Measurements from ENCODE around the gene OR1K1.
A peak's percentile ranks its signal among the peaks of the same experiment; 100 is the strongest.

The OR1K1 gene

DNA sequence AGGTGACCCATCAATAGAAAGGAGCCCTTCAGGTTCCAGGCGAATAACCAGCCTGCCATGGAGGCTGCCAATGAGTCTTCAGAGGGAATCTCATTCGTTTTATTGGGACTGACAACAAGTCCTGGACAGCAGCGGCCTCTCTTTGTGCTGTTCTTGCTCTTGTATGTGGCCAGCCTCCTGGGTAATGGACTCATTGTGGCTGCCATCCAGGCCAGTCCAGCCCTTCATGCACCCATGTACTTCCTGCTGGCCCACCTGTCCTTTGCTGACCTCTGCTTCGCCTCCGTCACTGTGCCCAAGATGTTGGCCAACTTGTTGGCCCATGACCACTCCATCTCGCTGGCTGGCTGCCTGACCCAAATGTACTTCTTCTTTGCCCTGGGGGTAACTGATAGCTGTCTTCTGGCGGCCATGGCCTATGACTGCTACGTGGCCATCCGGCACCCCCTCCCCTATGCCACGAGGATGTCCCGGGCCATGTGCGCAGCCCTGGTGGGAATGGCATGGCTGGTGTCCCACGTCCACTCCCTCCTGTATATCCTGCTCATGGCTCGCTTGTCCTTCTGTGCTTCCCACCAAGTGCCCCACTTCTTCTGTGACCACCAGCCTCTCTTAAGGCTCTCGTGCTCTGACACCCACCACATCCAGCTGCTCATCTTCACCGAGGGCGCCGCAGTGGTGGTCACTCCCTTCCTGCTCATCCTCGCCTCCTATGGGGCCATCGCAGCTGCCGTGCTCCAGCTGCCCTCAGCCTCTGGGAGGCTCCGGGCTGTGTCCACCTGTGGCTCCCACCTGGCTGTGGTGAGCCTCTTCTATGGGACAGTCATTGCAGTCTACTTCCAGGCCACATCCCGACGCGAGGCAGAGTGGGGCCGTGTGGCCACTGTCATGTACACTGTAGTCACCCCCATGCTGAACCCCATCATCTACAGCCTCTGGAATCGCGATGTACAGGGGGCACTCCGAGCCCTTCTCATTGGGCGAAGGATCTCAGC is at the start of gene OR1K1:
TSS of gene OR1K1 (plus strand) at position 58 of the 995 bp plus-strand sequence. CDS start at position 58, 0 bp downstream.
- Mint-ChIP-seq H3K4me3 (no peak within 1 kb of the TSS), H3K27ac (peak within 1 kb of the TSS; percentile 26), H3K36me3 (peaks cover 6% of the 10 kb centered on the region)

DNA sequence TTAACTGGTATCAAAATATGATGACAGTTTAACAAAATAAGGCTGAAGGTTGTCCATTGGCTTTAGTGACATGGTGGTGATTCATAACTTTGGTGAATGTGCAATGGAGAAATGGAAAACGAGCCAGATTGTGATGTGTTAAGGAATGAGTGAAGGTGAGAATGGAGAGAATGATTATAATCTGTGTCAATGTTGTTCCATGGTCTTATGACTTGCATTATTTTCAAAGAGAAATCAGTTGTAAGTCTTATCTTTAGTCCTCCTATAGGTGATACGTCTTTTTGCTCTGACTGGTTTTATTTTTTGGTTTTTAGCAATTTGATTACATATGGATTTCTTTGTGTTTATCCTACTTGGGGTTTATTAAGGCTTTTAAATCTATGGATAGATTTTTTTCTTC is 45.1 kb upstream of the OR1K1 start:
- Mint-ChIP-seq H3K4me1 (no peaks in the 10 kb centered on the region), H3K27ac (no peak overlapping the region), H3K36me3 (no peaks in the 10 kb centered on the region), H3K9me3 (peaks cover 15% of the 10 kb centered on the region), H3K4me3 (no peak overlapping the region)
- DNase-seq (ENCODE audit: low spot score in 2 of 2) (no peak), ATAC-seq (no peak)

More for the DNA sequence above, at the start of gene OR1K1:
- Mint-ChIP-seq H3K4me1 (peaks cover 6% of the 10 kb centered on the region), H3K9me3 (peaks cover under 1% of the 10 kb centered on the region)
- ATAC-seq (no peak), DNase-seq (ENCODE audit: low spot score in 2 of 2) (no peak)

- H3K4me1 Mint-ChIP-seq, result no peaks in the 10 kb centered on the region
- peaks cover 29% of the 10 kb centered on the region for H3K9me3 Mint-ChIP-seq
- no peak overlapping the region for H3K4me3 Mint-ChIP-seq
- DNase-seq (ENCODE audit: low spot score in 2 of 2), result no peak
- no peak for ATAC-seq
- H3K27ac Mint-ChIP-seq, result no peak overlapping the region
- no peaks in the 10 kb centered on the region for H3K36me3 Mint-ChIP-seq
Measured at GRCh38 chr9:122767817-122768216, 32.1 kb upstream of the OR1K1 start.

DNA sequence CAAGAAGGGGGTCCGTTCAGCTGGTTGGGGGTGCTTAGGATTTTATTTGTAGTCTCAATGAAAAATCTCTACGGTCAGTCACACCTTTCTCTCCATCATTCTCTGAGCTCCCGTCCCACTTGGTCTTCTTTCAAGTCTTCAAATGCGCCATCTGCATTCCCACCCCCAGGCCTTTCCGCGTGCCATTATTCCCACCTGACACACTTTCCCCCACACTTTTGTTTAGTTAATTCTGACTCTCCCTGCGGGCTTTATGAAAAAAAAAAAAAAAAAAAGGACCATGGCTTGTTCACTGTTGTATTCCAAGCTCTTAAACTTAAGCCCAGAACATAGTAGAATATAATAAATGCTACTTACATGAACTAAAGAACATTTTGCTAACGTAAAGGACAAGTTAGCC is 22.9 kb upstream of the OR1K1 start:
- ATAC-seq (no peak), DNase-seq (ENCODE audit: low spot score in 2 of 2) (no peak)
- H3K36me3 Mint-ChIP-seq, result no peaks in the 10 kb centered on the region
- H3K9me3 Mint-ChIP-seq, result peaks cover 4% of the 10 kb centered on the region
- H3K4me1 Mint-ChIP-seq, result no peaks in the 10 kb centered on the region
- no peak overlapping the region for H3K4me3 Mint-ChIP-seq
- H3K27ac Mint-ChIP-seq, result no peak overlapping the region

DNA sequence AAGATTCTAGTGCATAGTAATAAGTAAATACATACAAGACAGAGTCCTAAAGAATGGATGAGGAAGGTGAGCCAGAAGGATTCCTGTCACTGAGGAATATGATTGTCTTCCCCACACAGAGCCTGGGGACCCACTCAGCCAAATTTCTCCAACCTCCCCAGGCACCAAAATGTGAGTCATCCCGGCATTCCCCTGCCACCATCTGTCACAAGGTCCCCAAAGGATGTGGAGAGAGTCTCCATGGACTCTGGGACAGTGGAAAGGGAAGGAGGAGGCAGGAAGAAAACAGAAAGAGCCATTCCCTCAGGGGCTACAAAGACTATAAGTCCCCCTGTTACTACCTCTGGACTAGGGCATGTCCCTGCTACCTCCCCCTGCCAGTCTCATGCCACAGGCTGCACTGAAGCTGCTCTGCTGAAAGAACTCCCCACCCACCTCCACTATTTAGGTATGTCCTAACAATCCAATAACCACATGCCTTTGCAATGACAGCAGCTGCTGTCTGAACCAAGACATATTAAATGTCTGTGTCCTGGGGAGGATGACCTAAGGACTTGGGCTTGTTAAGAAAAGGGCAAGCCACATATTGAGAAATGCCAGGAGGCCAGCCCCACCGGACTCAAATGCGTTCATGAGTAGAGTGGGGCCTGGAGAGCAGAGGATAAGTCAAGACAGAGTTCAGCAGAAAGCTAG is 21.8 kb upstream of the OR1K1 start:
- H3K36me3 Mint-ChIP-seq, result no peaks in the 10 kb centered on the region
- H3K9me3 Mint-ChIP-seq, result no peaks in the 10 kb centered on the region
- H3K4me1 Mint-ChIP-seq, result no peaks in the 10 kb centered on the region
- no peak for ATAC-seq
- no peak for DNase-seq (ENCODE audit: low spot score in 2 of 2)
- no peak overlapping the region for H3K27ac Mint-ChIP-seq
- no peak overlapping the region for H3K4me3 Mint-ChIP-seq

GRCh38 chr9:122779181-122779580 is 20.7 kb upstream of the OR1K1 start:
- Mint-ChIP-seq H3K4me1 (no peaks in the 10 kb centered on the region), H3K36me3 (no peaks in the 10 kb centered on the region), H3K27ac (no peak overlapping the region), H3K4me3 (no peak overlapping the region), H3K9me3 (no peaks in the 10 kb centered on the region)
- no peak for ATAC-seq
- no peak for DNase-seq (ENCODE audit: low spot score in 2 of 2)

DNA sequence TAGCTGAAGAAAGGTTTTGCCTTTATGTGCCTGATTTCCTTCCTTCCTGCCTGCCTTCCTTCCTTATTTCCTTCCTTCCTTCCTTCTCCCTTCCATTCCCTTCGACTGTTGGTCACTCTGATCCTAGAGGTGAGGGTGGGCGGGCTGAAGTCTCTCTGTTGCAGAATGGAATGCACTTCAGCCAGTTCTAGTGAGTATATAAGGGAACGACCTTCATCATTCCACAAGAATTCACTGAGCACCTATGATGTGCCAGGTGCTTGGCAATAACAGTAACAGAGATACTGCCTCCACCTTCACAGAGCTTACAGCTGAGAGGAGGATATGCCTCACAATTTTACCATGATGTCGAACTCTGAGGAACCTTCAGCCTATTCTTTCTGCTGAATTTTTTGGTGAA is 19.9 kb upstream of the OR1K1 start:
- H3K36me3 Mint-ChIP-seq, result no peaks in the 10 kb centered on the region
- H3K27ac Mint-ChIP-seq, result no peak overlapping the region
- no peaks in the 10 kb centered on the region for H3K9me3 Mint-ChIP-seq
- H3K4me3 Mint-ChIP-seq, result no peak overlapping the region
- ATAC-seq (no peak), DNase-seq (ENCODE audit: low spot score in 2 of 2) (no peak)
- no peaks in the 10 kb centered on the region for H3K4me1 Mint-ChIP-seq

GRCh38 chr9:122781671-122782070 is 18.3 kb upstream of the OR1K1 start:
- Mint-ChIP-seq H3K27ac (no peak overlapping the region), H3K4me1 (no peaks in the 10 kb centered on the region), H3K4me3 (no peak overlapping the region), H3K36me3 (no peaks in the 10 kb centered on the region), H3K9me3 (no peaks in the 10 kb centered on the region)
- DNase-seq (ENCODE audit: low spot score in 2 of 2) (no peak), ATAC-seq (no peak)

DNA sequence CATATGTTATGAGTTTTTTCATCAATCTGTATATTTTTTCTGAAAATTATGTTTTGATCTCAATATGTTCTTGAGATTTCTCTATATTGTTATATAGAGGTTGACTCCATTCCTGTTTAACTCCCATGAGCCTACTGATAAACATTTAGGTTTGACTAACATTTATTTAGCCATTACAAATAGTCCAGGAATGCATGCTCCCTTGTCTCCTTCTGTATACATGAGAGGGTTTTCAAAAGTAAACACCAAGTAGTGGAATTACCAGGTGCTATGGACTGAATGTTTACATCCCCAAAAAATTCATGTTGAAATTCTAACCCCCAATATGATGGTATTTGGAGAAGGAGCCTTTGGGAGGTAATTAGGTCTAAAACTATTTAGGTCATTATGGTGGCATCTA is 14.7 kb upstream of the OR1K1 start:
- no peak for DNase-seq (ENCODE audit: low spot score in 2 of 2)
- no peaks in the 10 kb centered on the region for H3K9me3 Mint-ChIP-seq
- H3K4me1 Mint-ChIP-seq, result no peaks in the 10 kb centered on the region
- no peaks in the 10 kb centered on the region for H3K36me3 Mint-ChIP-seq
- no peak overlapping the region for H3K27ac Mint-ChIP-seq
- no peak overlapping the region for H3K4me3 Mint-ChIP-seq
- ATAC-seq, result no peak

DNA sequence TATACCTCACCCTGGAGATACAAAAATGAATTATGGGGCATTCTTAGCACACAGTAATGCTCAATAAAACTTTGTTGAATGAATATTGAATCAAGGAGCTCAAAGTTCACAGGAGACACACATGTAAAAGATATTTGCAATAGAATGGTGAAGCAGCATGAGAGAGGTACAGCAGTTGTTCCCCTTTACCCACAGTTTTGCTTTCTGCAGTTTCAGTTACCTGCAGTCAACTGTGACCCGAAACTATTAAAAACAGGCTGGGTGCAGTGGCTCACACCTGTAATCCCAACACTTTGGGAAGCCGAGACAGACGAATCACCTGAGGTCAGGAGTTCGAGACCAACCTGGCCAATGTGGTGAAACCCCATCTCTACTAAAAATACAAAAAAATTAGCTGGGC is 13.6 kb upstream of the OR1K1 start:
- ATAC-seq (no peak), DNase-seq (ENCODE audit: low spot score in 2 of 2) (no peak)
- Mint-ChIP-seq H3K4me1 (no peaks in the 10 kb centered on the region), H3K4me3 (no peak overlapping the region), H3K36me3 (no peaks in the 10 kb centered on the region), H3K9me3 (no peaks in the 10 kb centered on the region), H3K27ac (no peak overlapping the region)

DNA sequence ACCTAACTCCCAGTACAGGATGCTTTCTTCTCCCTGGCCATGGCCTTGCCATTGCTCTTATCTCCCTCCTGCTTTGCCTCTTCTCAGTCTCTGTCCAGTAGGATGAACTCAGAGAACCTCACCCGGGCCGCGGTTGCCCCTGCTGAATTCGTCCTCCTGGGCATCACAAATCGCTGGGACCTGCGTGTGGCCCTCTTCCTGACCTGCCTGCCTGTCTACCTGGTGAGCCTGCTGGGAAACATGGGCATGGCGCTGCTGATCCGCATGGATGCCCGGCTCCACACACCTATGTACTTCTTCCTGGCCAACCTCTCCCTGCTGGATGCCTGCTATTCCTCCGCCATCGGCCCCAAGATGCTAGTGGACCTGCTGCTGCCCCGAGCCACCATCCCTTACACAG is 11.1 kb upstream of the OR1K1 start, which contains the start of gene OR5C1:
TSS of gene OR5C1 (plus strand) at position 103 of the 400 bp plus-strand sequence. CDS start at position 103, 0 bp downstream.
- ATAC-seq, result no peak
- Mint-ChIP-seq H3K36me3 (no peaks in the 10 kb centered on the region), H3K4me3 (no peak within 1 kb of the TSS), H3K4me1 (no peaks in the 10 kb centered on the region), H3K27ac (no peak within 1 kb of the TSS), H3K9me3 (no peaks in the 10 kb centered on the region)
- no peak for DNase-seq (ENCODE audit: low spot score in 2 of 2)

- ATAC-seq, result no peak
- DNase-seq (ENCODE audit: low spot score in 2 of 2), result no peak
- H3K36me3 Mint-ChIP-seq, result no peaks in the 10 kb centered on the region
- H3K4me1 Mint-ChIP-seq, result no peaks in the 10 kb centered on the region
- H3K9me3 Mint-ChIP-seq, result no peaks in the 10 kb centered on the region
- no peak overlapping the region for H3K4me3 Mint-ChIP-seq
- H3K27ac Mint-ChIP-seq, result no peak overlapping the region
Measured at GRCh38 chr9:122789256-122790046, 10.5 kb upstream of the OR1K1 start.

GRCh38 chr9:122791872-122792669 is 7.9 kb upstream of the OR1K1 start:
- Mint-ChIP-seq H3K4me1 (no peaks in the 10 kb centered on the region), H3K4me3 (no peak overlapping the region), H3K27ac (no peak overlapping the region), H3K36me3 (no peaks in the 10 kb centered on the region), H3K9me3 (no peaks in the 10 kb centered on the region)
- ATAC-seq (no peak), DNase-seq (ENCODE audit: low spot score in 2 of 2) (no peak)

- no peaks in the 10 kb centered on the region for H3K9me3 Mint-ChIP-seq
- H3K36me3 Mint-ChIP-seq, result peaks cover 6% of the 10 kb centered on the region
- no peak overlapping the region for H3K4me3 Mint-ChIP-seq
- peaks cover 6% of the 10 kb centered on the region for H3K4me1 Mint-ChIP-seq
- no peak for DNase-seq (ENCODE audit: low spot score in 2 of 2)
- peak; percentile 66 for ATAC-seq
- no peak overlapping the region for H3K27ac Mint-ChIP-seq
Measured at GRCh38 chr9:122797316-122798063, 2.4 kb upstream of the OR1K1 start.

Measured in stimulated activated effector memory CD8-positive, alpha-beta T cell treated with anti-CD3 and anti-CD28 coated beads, Interleukin-12 subunit alpha, Interleukin-12 subunit beta, amount 100 ng/mL, for 72 hours (primary cell).